Measurements from ENCODE around the gene NCKAP1. TPM values are rescaled to one million over a fixed set of nuclear protein-coding genes. Genes with fewer than 3 reads are reported as not detected.

The NCKAP1 gene
- polyA plus RNA-seq, 2 of the 4 experiments (the other 2 are of a cell fraction): 98.8 to 201 TPM

- WGBS (ENCODE audit: missing lambda C conversion rate): 17% methylated on average over 2 of the region's 2 CpGs
- no peak overlapping the region for H3K27ac ChIP-seq
- POLR2A ChIA-PET: no interaction called here
- peaks cover 26% of the 10 kb centered on the region for H3K4me1 ChIP-seq
- H3K4me3 ChIP-seq: no peak overlapping the region
- TF ChIP-seq CHD2 (IDR thresholded peaks at IDR 0.05; ENCODE audit: low read length, partially characterized antibody): no peak
- TF ChIP-seq E2F6 (IDR thresholded peaks at IDR 0.05; ENCODE audit: borderline replicate concordance, low read depth): no peak
- TF ChIP-seq POLR2AphosphoS2 (conservative IDR thresholded peaks at IDR 0.05; ENCODE audit: low read length): no peak
- TF ChIP-seq ESRRA (IDR thresholded peaks at IDR 0.05; ENCODE audit: borderline replicate concordance, low read length): no peak
- no peak for TF ChIP-seq PHF8 (IDR thresholded peaks at IDR 0.05; ENCODE audit: borderline replicate concordance, low read depth)
- TF ChIP-seq USF2 (IDR thresholded peaks at IDR 0.05): no peak
- TF ChIP-seq SMC3 (IDR thresholded peaks at IDR 0.05): no peak
- TF ChIP-seq ZSCAN20 (CRISPR knock-in tag; IDR thresholded peaks at IDR 0.05): no peak
- TF ChIP-seq GATA3 (IDR thresholded peaks at IDR 0.05; ENCODE audit: borderline replicate concordance): no peak
- TF ChIP-seq TFCP2L1 (CRISPR knock-in tag; IDR thresholded peaks at IDR 0.05): no peak
- no peak for TF ChIP-seq HOXB13 (CRISPR knock-in tag; IDR thresholded peaks at IDR 0.05; ENCODE audit: low read depth)
- no peak for TF ChIP-seq JUN (IDR thresholded peaks at IDR 0.05)
- TF ChIP-seq JUNB (IDR thresholded peaks at IDR 0.05): no peak
- no peak for TF ChIP-seq SREBF2 (IDR thresholded peaks at IDR 0.05)
- TF ChIP-seq ZFP36 (IDR thresholded peaks at IDR 0.05; ENCODE audit: borderline replicate concordance, partially characterized antibody): no peak
- TF ChIP-seq KDM5A (IDR thresholded peaks at IDR 0.05): no peak
- no peak for TF ChIP-seq PBX3 (IDR thresholded peaks at IDR 0.05)
- peak; percentile 79 to 90; a peak in 5 of 6 replicates for ATAC-seq
- no peaks in the 10 kb centered on the region for H3K9me3 ChIP-seq
- CTCF ChIA-PET: interaction anchor here (0.6 to 1.0 kb wide), 2 partner anchors 8 to 345 kb away, joined by 3 to 4 read pairs; no protein-coding TSS in a partner anchor
- peak overlapping the region; percentile 19; the same call in 1 of the 3 replicates for H3K4me2 ChIP-seq
- peak; percentile 31 to 43 for DNase-seq (ENCODE audit: low read depth in 1 of 2, low spot score in 1 of 2)
- no peak for FAIRE-seq
Observed at GRCh38 chr2:183063083-183063482, 24.8 kb upstream of the NCKAP1 start.

GRCh38 chr2:183060571-183061231 lies 22.4 kb upstream of the NCKAP1 start:
- FAIRE-seq (no peak), DNase-seq (ENCODE audit: low read depth in 1 of 2, low spot score in 1 of 2) (no peak), ATAC-seq (no peak)
- peak overlapping the region; percentile 61 to 78; a peak in 5 of 6 replicates for H3K27ac ChIP-seq
- H3K4me1 ChIP-seq: peaks cover 40% of the 10 kb centered on the region
- ChIA-PET POLR2A (no interaction called here), CTCF (interaction anchor here (1.0 to 1.2 kb wide), 2 partner anchors 10 to 12 kb away, joined by 3 to 4 read pairs; no protein-coding TSS in a partner anchor)
- H3K9me3 ChIP-seq: no peaks in the 10 kb centered on the region
- H3K4me2 ChIP-seq: no peak overlapping the region
- WGBS (ENCODE audit: missing lambda C conversion rate): 96% methylated on average over 14 of the region's 14 CpGs
- no peak overlapping the region for H3K4me3 ChIP-seq
- TF ChIP-seq HES2 (IDR thresholded peaks at IDR 0.05) (no peak), USF2 (IDR thresholded peaks at IDR 0.05) (no peak), RAD21 (conservative IDR thresholded peaks at IDR 0.05 in 1 of 2, IDR thresholded peaks at IDR 0.05 in 1 of 2) (no peak), BHLHE40 (IDR thresholded peaks at IDR 0.05; ENCODE audit: low read depth, low read length) (no peak), CEBPB (IDR thresholded peaks at IDR 0.05) (no peak), HOXB13 (CRISPR knock-in tag; IDR thresholded peaks at IDR 0.05; ENCODE audit: low read depth) (no peak), REST (IDR thresholded peaks at IDR 0.05) (no peak), MAFK (IDR thresholded peaks at IDR 0.05; ENCODE audit: partially characterized antibody) (no peak), ATOH8 (CRISPR knock-in tag; IDR thresholded peaks at IDR 0.05; ENCODE audit: low read depth) (no peak), CHD2 (IDR thresholded peaks at IDR 0.05; ENCODE audit: low read length, partially characterized antibody) (no peak), ZFP36 (IDR thresholded peaks at IDR 0.05; ENCODE audit: borderline replicate concordance, partially characterized antibody) (no peak), CBX2 (IDR thresholded peaks at IDR 0.05; ENCODE audit: borderline replicate concordance, low read depth) (no peak), MYC (IDR thresholded peaks at IDR 0.05; ENCODE audit: borderline replicate concordance, low read length) (no peak), POLR2AphosphoS2 (conservative IDR thresholded peaks at IDR 0.05; ENCODE audit: low read length) (no peak)
